HepG2 (cell line): ENCODE data around the gene APOC3. TPM values are rescaled to one million over a fixed set of nuclear protein-coding genes. Genes with fewer than 3 reads are reported as not detected.
A peak's percentile ranks its signal among the peaks of the same experiment; 100 is the strongest.

Source experiments
- ASH2L ChIP-seq: fragments of 300-600, 200-600 bp; sonication (generic); IDR thresholded peaks from 2 replicates; pipeline ENCODE4 v1.7.0; 2017; ENCODE audit warnings: low read depth, mild to moderate bottlenecking, moderate library complexity, mixed read lengths, low read length; ENCODE audit not compliant: insufficient read length
- KDM3A ChIP-seq: IDR thresholded peaks from 2 replicates; pipeline ENCODE4 v1.6.1; 2018; ENCODE audit warnings: low read depth, missing compliant biosample characterization
- KMT2B ChIP-seq: IDR thresholded peaks from 2 replicates; pipeline ENCODE4 v1.6.1; 2016; ENCODE audit warnings: missing genetic modification reagents, missing compliant biosample characterization
- PRPF4 ChIP-seq: fragments of 200-400 bp; formaldehyde crosslinking; IDR thresholded peaks from 2 replicates; pipeline ENCODE4 v1.6.1; 2016; ENCODE audit warnings: low read length, low read depth; ENCODE audit not compliant: poor library complexity, severe bottlenecking
- RORA ChIP-seq: sonication (generic); formaldehyde crosslinking; IDR thresholded peaks from 2 replicates; pipeline ENCODE4 v1.5.0; 2020; ENCODE audit warnings: mild to moderate bottlenecking, missing genetic modification reagents, moderate library complexity
- SAFB2 ChIP-seq: sonication (generic); formaldehyde crosslinking; IDR thresholded peaks from 2 replicates; pipeline ENCODE4 v1.5.1; 2020; ENCODE audit warnings: missing genetic modification reagents, low read depth, mild to moderate bottlenecking, borderline replicate concordance
- ZNF251 ChIP-seq: sonication (generic); formaldehyde crosslinking; IDR thresholded peaks from 2 replicates; pipeline ENCODE4 v1.9.0; 2021; ENCODE audit warnings: mild to moderate bottlenecking, missing genetic modification reagents
- ZNF44 ChIP-seq: sonication (generic); formaldehyde crosslinking; IDR thresholded peaks from 2 replicates; pipeline ENCODE4 v1.5.1; 2020; ENCODE audit warnings: mild to moderate bottlenecking, missing genetic modification reagents
- ZNF674 ChIP-seq: sonication (generic); formaldehyde crosslinking; IDR thresholded peaks from 2 replicates; pipeline ENCODE4 v1.5.0; 2020; ENCODE audit warnings: low read depth, mild to moderate bottlenecking, missing genetic modification reagents
- ZNF678 ChIP-seq: sonication (generic); formaldehyde crosslinking; IDR thresholded peaks from 2 replicates; pipeline ENCODE4 v1.4.0; 2020; ENCODE audit warnings: mild to moderate bottlenecking, missing genetic modification reagents
- ZNF883 ChIP-seq: sonication (generic); formaldehyde crosslinking; IDR thresholded peaks from 2 replicates; pipeline ENCODE4 v1.5.1; 2020; ENCODE audit warnings: mild to moderate bottlenecking, missing genetic modification reagents; ENCODE audit errors: not compliant biosample characterization
- ZSCAN5A ChIP-seq: sonication (generic); formaldehyde crosslinking; IDR thresholded peaks from 2 replicates; pipeline ENCODE4 v1.8.0; 2022; ENCODE audit warnings: mild to moderate bottlenecking, missing genetic modification reagents, borderline replicate concordance
- polyA plus RNA-seq, 8 experiments: library from polyadenylated mRNA; depleted of rRNA in 3 of 8; stranded (reverse) in 7 of 8; unstranded in 1 of 8; fragments of >200 nt; fragmentation: Illumina TruSeq in 4 of 8; extraction: Trizol in 4 of 8; gene quantifications; 2 replicates each; pipeline versions ENCODE4 v1.2.1 to v1.2.3, GENCODE V29; 2011 to 2016; ENCODE audit warnings: low read depth in 4 of 8, missing spikeins in 1 of 8, mixed read lengths in 1 of 8; ENCODE audit not compliant: insufficient read depth in 1 of 8
- total RNA-seq, 5 experiments: library from RNA; depleted of rRNA; stranded (reverse); fragments of >200 nt; fragmentation: Illumina TruSeq; extraction: Trizol; gene quantifications; 2 replicates each; pipeline ENCODE4 v1.2.3, GENCODE V29; 2016; ENCODE audit warnings: low read depth in 1 of 5
- TF ChIP-seq, protein P1 (sequence below), 2 experiments: sonication (generic) in 1 of 2; formaldehyde crosslinking in 1 of 2; IDR thresholded peaks; 2 replicates each; pipeline versions ENCODE4 v1.6.1 to v1.9.0; 2014 to 2022; ENCODE audit warnings: antibody characterized with exemption in 1 of 2, borderline replicate concordance in 1 of 2, inconsistent platforms in 1 of 2, low read depth in 1 of 2, missing genetic modification reagents in 1 of 2
- TF ChIP-seq, protein P2 (sequence below): IDR thresholded peaks from 2 replicates; pipeline ENCODE4 v1.6.1; 2016; ENCODE audit warnings: missing genetic modification reagents, missing compliant biosample characterization
- TF ChIP-seq, protein P3 (sequence below): sonication (generic); formaldehyde crosslinking; IDR thresholded peaks from 2 replicates; pipeline ENCODE4 v1.5.1; 2020; ENCODE audit warnings: mild to moderate bottlenecking, moderate library complexity, missing genetic modification reagents

Gene APOC3
- total and polyA plus RNA-seq, 2 of the 13 experiments (the other 11 are each of a cell fraction or from before 2014, with no cell fraction given): 314 to 687 TPM

GRCh38 chr11:116832350-116833290, 2.9 kb downstream of the APOC3 start (continued):
- peak; percentile 70 for TF ChIP-seq ASH2L
- TF ChIP-seq KDM3A (CRISPR knock-in tag): peak; percentile 92
- TF ChIP-seq, protein P1, sequence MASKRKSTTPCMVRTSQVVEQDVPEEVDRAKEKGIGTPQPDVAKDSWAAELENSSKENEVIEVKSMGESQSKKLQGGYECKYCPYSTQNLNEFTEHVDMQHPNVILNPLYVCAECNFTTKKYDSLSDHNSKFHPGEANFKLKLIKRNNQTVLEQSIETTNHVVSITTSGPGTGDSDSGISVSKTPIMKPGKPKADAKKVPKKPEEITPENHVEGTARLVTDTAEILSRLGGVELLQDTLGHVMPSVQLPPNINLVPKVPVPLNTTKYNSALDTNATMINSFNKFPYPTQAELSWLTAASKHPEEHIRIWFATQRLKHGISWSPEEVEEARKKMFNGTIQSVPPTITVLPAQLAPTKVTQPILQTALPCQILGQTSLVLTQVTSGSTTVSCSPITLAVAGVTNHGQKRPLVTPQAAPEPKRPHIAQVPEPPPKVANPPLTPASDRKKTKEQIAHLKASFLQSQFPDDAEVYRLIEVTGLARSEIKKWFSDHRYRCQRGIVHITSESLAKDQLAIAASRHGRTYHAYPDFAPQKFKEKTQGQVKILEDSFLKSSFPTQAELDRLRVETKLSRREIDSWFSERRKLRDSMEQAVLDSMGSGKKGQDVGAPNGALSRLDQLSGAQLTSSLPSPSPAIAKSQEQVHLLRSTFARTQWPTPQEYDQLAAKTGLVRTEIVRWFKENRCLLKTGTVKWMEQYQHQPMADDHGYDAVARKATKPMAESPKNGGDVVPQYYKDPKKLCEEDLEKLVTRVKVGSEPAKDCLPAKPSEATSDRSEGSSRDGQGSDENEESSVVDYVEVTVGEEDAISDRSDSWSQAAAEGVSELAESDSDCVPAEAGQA (IDR thresholded peaks at IDR 0.05; ENCODE audit: low read depth): 0 out of 2 replicates have a peak, but pooled peaks have one; percentile 66
- TF ChIP-seq, protein P1 (CRISPR knock-in tag; IDR thresholded peaks at IDR 0.05; ENCODE audit: borderline replicate concordance): no peak; the same call in 1 of the 2 replicates
- TF ChIP-seq ZSCAN5A: no peak; the same call in 1 of the 2 replicates
- no peak for TF ChIP-seq PRPF4
- TF ChIP-seq ZNF674 (CRISPR knock-in tag): no peak; the same call in 1 of the 2 replicates
- TF ChIP-seq, protein P2, sequence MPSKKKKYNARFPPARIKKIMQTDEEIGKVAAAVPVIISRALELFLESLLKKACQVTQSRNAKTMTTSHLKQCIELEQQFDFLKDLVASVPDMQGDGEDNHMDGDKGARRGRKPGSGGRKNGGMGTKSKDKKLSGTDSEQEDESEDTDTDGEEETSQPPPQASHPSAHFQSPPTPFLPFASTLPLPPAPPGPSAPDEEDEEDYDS: peak; percentile 84
- TF ChIP-seq ZNF44 (CRISPR knock-in tag): no peak
- no peak for TF ChIP-seq ZNF678 (CRISPR knock-in tag)
- no peak for TF ChIP-seq KMT2B (CRISPR knock-in tag)
- TF ChIP-seq, protein P3, sequence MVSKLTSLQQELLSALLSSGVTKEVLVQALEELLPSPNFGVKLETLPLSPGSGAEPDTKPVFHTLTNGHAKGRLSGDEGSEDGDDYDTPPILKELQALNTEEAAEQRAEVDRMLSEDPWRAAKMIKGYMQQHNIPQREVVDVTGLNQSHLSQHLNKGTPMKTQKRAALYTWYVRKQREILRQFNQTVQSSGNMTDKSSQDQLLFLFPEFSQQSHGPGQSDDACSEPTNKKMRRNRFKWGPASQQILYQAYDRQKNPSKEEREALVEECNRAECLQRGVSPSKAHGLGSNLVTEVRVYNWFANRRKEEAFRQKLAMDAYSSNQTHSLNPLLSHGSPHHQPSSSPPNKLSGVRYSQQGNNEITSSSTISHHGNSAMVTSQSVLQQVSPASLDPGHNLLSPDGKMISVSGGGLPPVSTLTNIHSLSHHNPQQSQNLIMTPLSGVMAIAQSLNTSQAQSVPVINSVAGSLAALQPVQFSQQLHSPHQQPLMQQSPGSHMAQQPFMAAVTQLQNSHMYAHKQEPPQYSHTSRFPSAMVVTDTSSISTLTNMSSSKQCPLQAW (CRISPR knock-in tag): peak; percentile 73
- no peak for TF ChIP-seq ZNF883 (CRISPR knock-in tag)
- no peak; the same call in 1 of the 2 replicates for TF ChIP-seq SAFB2 (CRISPR knock-in tag)
- no peak for TF ChIP-seq RORA (CRISPR knock-in tag)
- TF ChIP-seq ZNF251 (CRISPR knock-in tag): no peak
